ENCODE data around the gene PTPN4.

The PTPN4 gene

DNA sequence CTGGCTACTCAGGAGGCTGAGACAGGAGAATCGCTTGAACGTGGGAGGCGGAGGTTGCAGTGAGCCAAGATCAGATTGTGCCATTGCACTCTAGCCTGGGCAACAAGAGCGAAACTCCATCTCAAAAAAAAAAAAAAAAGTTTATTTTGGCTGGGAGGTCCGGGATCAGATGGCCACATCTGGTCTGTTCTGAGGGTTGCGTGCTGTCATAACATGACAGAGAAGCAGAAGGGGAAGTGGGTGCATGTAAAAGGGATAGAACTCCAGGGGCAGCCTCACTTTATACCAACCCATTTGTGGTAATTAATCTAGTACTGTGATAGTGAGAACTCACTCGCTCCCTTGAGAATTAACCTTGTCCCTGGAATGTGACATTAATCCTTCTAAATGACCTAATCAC is 101.2 kb downstream of the PTPN4 start:
- no peak for DNase-seq

DNA sequence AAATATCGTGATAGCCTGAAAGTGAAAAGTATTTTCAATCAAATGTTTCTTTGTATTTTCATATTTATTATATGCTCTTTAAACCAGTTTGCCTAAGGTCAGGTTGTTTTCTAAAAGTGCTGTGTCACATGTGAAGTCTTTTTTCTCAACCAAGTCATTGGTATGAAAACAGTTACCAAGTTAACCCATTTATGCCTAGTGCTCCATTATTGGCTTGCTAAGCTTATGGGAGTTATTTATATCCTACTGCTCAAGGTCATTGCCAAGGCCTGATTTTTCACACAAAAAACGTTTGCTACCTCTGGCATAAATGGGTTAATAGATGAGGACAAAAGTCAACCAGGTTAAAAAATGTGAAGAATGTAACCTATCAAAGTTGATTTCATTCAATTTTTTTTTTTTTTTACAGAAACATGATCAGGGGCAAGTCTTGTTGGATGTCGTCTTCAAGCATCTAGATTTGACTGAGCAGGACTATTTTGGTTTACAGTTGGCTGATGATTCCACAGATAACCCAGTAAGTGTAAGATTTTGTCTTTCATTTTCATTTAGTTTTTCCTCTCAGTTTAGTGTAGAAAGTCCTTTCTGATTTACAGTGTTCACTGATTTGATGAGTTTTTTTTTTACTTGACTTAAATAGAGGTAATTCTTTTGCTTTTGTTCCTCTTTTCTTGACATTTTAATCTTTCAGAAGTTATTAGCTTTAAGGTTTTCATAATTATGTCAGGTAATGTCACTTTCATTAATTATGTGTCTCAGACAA is 102.6 kb downstream of the PTPN4 start:
- DNase-seq, result no peak

DNA sequence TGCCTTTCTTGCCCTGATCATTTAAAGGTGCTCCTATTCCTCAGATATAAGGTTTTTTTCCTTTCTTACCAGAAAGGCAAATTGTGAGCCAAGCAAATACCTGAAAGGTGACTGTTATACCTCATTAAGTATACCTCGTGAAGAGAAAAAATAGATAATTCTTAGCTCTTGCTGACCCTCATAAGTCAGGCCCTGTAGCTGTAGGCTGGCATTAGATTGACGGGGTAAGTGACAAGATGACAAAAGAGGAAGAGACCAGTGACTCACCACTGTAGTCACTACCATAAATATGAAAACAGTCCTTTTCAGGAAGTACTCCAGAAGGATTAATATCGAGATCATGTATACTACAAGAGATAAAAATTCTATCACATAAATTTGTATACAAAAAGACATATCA is 104.6 kb downstream of the PTPN4 start:
- no peak for DNase-seq

DNA sequence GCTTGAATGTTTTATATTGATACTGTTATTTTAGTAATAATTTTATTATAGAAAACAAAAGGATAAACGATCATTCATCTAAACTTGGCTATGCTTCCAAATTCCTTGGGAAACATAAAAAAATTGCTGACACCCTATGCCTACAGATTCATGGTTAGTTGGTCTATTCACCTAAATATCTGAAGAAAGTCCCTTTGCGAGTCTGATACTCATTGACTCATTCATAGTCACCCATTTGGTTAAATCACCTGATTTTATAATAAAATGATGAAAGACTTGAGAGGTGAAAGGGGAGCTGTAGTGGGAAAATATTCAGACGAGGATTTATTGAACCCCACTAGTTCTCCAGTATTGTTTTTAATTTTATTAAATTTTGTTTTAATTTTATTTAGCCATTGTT is 112.0 kb downstream of the PTPN4 start:
- DNase-seq, result no peak

DNA sequence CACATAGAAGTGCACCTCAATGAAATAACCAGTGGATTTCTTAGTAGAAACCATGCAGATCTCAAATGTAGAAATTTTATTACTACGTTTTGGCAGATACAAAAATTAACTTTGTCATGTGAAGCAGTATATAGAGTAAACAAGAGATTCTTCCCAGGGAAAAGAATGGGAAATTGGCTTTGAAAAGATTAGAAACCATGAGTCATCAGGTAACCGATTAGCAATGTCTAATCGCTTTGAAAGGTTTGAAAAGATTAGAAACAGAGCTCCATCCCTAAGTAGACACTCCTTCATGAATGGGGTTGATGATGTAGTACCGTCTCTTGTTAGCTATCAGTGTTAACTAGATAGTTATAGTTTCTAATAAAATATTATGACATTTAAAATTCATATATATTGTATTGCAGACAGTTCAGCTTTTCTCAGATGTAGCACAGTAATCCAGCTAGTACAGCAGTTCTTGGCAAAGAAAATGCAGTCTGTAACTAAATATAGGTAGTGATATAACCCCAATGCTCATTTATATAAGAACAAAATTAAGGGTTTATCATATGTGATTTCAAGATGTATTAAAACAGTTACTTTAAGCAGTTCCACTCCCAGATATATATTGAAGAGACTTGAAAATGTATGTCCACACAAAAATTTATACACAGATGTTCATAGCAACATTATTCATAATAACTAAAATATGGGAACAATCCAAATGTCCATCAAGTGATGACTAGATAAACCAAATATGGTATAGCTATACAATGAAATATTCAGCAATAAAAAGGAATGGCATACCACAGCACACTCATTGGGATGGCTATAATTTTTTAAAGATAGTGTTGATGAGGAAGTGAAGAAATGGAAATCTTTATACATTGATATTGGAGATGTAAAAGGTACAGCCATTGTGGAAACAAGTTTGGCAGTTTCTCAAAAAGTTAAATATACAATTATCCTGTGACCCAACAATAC is 113.9 kb downstream of the PTPN4 start:
- no peak for DNase-seq

DNA sequence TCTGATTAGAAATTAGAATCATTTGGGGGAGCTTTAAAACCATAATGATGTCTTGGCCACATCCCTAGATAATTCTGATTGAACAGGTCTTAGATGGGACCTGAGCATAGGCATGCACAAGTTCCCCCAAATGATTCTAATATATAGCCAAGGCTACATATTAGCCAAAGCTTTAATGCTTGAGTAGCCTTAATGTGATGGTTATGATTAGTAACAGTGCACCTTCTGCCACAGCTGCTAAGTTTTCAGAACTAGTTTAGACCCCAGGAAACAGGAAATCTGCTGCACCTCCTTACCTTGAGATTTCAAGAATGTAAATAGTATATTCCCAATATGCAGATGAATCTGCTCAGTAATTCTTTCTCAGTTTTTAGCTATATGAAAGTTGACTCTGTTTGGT is 119.8 kb downstream of the PTPN4 start:
- no peak for DNase-seq

DNA sequence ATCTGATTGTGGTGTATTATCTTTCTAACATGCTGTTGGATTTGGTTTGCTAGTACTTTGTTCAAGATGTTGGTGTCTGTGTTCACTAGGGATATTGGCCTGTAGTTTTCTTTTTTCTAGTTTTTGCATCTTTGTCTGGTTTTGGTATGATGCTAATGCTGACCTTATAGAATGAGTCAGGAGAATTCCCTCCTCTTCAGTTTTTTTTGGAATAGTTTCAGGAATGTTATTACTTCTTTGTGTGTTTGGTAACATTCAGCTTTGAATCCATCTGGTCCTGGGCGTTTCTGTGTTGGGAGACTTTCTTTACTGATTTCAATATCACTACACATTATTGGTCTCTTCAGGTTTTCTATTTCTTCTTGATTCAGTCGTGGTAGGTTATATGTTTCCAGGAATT is 129.0 kb downstream of the PTPN4 start:
- DNase-seq, result no peak

DNA sequence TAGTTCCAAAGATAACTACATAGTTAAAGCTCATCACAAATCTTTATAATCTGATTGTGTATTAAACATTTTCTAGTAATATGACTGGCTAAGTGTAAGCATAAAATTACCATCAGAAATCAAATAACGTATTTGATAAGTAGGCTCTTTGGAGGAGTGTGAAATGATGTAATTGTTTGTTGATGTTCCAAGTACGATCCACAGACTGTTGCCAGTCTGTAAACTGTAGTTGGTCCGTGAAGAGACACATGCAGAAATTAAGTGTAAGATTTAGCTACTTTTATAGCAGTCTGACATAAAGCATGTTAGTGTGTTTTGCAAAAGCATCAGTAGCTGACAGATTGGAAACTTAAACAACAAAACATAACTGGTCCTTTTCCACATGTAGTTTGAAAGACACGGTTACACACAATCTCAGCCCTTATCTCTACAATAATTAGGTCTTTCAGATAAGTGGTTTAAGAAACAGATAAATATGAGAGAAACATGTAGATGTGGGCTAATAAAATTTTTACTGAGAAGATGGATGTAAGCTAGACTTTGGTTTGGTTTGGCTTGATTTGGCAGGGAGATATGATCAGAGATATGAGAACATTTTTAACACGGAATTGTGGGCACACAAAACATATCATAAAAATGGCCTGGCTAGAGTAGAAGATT is 138.1 kb downstream of the PTPN4 start:
- no peak for DNase-seq

DNA sequence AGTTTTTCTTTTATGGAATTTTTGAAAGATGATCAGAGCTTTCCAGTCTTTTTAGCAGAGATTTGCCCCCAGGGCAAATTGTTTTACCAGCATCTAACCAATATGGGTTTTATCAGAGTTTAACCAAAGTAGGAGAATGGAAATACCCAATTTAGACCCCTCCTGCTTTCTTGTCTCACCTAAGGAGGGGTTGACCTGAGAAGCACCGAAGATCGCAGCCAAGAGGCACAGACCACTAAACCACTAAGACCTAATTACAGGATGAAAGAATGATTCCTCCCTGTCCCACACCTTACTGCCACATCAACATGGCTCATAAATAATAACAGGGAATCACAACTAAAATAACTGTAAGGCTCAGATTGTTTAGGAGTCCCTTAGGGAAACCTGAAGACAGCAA is 141.3 kb downstream of the PTPN4 start:
- no peak for DNase-seq

DNA sequence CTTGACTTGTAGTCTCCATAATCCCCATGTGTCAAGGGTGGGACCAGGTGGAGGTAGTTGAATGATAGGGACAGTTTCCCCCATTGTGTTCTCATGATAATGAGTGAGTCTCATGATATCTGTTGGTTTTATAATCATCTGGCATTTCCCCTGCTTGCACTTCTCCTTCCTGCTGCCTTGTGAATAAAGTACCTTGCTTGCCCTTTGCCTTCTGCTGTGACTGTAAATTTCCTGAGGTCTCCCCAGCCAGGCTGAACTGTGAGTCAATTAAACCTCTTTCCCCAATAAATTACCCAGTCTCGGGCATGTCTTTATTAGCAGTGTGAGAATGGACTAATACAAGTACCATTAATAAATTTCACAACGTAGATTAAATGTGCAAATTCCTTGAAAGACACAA is 150.8 kb downstream of the PTPN4 start:
- DNase-seq, result no peak

DNA sequence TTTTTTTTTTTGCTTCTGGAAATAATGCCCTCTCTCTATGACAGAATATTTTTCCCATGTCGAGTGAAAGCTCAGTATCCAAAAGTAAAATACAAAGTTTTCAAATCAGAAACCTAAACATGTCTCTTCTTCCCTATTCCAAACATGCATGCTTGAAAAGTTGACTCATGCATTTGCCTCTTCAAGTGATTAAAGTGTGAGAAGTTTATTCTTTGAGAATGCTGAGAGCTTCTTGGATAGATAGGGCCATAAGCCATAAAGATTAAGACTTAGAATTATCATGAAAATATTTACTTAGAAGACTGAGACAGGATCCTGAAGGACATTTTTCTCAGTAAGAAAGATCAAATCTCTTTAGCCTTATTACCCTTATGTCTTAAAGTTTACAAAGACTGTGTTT is 154.5 kb downstream of the PTPN4 start:
- DNase-seq, result no peak

DNA sequence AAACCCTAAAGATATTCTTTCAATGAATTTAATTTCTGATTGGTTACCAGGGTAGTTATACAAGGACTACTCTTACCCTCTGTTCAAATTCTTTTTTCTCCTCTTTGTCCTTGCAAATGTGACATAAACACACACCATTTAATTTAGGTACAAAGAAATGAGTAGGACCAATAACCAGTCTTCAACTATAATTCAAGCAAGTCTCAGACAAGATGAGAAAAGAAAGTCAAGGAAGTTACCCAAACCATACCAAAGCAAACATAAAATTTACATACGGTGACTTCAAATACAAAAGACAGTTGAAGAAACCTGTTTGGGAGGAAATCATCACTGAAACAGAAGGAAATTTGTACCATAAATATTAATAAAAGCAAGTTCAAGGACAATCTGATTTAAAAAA is 162.1 kb downstream of the PTPN4 start:
- no peak for DNase-seq

DNA sequence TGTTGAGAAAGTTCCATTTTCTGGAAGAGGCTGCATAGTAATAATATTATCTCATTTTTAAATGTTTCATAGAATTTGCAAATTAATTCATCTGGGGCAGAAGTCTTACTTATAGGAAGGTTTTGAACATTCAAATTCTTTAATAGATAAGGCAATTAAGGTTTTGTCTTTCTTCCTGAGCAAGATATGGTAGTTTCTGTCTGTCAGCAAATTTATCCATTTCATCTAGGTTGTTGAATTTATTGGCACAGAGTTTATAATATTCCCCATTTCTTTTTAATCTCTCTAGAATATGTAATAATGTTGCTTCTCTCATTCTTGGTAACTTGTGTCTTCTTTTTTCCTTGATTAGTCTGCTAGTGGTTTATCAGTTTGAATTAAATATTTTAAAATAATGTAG is 163.0 kb downstream of the PTPN4 start:
- DNase-seq, result no peak

DNA sequence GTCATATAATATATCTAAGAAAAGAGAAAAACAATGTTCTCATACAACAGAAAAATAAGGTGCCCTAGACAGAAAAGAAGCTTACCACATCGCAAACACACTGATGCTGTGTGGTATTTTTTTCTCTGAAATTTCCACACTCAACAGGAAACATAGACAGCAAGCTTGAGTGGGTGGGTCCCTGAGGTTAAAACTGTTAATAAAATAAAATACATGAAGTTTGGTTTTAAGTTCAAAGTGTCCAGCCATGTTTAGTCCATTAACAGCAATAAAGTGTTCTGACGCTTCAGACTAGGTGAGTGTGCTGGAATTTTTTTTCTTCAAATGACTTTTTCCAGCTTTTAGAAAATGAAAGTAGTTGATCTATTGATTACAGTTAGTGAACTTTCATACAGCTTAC is 169.8 kb downstream of the PTPN4 start:
- no peak for DNase-seq

DNA sequence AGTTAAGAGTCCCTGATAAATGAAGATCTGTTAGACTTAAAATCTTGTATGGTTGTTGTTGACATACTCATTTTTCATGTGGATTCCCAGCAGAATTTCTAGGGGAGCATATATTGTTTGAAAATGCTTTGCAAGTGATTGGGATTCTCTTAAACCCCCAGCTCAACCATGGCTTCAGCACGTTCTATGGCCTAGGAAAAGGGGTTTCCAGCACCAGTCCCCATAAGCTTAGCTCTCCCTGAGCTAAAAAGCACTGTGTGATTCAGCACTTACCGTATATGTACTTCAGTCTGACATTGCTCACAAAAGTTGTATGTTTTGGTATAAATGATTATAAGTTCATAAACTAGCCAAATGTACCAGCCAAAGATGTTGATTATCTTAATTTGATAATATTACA is 173.1 kb downstream of the PTPN4 start:
- DNase-seq, result no peak

DNA sequence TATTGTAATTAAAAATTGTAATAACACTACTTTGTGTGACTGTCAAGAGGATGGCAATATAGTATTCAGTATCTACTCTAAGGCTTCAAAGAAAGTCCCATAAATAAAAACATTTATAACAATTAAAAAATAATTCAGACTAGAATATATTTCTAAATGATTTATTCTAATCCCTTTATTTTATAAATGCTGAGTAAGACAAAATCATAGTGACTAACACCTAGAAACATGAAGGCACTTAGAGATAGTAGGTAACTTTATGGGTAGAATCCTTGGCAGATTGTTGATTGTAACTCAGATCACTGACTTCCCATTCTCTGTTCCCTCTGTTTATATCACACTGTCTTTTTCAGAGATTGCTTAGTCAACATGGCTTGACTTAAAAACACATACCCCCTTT is 174.6 kb downstream of the PTPN4 start:
- no peak for DNase-seq

DNA sequence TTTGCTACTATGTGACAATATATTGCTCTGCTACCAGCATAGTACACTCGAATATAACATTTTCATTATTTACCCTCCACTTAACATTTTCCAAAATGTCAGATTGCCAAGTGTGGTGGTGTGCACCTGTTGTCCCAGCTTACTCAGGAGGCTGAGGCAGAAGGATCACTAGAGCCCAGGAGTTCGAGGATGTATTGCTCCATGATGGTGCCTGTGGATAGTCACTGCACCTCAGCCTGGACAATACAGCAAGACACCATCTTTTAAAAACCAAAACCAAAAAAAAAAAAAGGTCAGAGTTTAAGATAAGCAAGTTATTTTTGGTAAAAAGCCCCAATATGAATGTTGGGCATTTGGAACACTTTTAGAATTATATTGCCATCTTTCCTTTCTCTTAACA is 178.0 kb downstream of the PTPN4 start:
- DNase-seq, result no peak

DNA sequence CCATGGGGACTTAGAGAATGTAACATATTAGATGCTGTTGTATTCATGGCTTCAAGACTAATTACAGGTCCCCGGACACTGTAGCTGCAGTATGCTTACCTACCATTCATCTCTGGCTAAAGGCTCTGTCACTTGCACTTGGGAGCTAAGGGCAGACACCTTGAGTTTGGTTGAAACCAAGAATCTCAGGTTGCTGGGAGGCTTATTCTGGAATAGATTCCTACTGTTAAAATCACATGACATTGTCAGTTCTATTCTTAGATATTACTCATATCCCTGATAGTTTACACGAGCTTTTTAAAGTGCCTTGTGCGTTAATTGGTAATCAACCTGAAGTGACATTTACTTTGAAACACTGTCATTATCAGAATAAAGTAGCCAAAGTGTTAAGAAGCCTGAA is 180.2 kb downstream of the PTPN4 start:
- DNase-seq, result no peak

DNA sequence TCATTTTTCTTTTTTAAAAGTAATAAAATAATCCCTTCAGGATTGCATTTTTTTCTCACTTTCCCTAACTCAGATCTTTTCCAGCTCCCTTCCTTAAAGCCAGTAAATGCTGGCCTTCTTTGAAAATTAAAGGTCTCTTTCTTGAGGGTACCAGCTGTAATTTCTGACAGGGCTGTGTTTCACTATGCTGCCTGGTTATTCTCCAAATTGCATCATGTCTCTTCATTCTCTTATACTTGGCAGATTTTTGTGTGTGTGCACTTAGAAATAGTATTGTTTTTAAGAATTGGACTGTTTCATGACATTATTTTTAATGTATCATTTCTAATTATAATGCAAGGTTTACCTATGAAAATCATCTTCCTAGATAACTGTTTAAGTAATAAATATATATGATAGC is 181.1 kb downstream of the PTPN4 start:
- DNase-seq, result no peak

DNA sequence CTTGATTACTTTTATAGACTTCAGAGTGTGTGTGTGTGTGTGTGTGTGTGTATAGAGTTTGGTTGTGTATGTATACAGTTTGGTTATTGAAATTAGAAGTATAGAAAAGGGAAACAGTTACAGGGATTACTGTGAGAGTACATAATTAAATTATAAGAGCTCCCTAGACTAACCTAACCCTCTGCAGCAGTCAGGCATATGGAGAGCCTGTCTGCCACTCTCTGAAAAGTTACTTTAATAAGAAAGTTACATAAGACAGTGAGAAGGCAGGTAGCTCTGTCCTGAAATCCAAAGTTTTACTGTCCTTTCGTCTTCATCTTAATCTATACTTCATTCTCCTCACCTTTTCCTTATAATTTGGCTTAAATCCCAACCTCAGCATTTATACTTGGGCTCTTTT is 181.7 kb downstream of the PTPN4 start:
- no peak for DNase-seq

DNA sequence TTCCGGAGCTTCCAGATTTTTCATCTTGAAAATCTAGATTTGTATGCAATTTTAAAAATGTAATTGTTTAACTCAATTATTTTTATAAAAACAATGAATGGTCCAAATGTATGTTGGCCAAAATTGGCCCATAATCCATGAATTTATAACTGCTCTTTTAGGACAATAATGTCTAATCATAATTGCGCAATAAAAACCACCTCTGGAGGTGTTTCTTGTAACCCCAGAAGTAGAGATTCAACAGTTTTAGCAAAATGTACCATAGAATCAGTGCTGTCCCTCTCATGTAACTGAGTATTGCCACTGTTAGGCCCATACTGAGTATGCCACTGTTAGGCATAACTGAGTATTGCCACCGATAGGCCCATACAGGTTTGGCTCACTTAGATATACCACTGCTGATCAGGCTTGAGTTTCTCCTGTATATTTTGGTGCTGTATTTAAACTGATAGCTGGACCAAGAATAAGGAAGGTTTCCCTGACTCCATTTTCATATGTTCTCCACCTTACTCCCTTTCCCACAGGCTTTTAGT is 182.3 kb downstream of the PTPN4 start:
- DNase-seq, result no peak

DNA sequence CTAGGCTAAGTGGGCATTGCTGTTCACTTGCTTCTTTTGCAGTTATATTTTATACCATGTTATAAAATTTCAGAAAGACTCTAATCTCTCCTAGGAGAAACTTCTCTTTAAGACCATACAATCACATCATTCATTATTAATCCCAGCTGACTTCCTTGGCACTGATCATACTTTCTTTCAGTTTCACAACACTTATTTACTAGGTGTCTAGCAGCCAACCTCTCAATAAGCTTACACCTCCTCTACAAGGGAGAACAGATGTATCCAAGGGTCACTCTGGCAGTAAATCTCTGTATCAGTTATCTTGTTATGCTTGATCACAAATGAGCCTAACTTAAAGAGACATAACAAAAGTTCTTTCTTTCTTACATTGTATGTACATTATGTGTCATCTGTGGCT is 183.3 kb downstream of the PTPN4 start:
- no peak for DNase-seq

DNA sequence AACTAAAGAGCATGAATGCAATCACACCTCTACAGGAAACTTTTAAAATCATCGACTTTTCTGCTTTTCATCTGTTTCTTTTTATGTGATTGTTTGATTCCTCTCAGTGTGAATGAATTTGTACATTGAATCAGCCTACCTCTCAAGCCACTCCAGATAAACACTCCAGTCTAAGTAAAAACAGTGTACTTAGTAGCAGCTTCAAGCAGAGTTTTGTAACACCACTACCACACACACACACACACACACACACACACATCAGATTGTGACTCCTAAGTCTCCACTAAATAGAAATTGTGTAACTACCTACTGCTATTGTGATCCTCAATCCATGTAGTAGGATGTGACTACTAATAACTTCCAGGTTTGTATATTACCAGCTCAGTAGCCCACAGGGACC is 187.8 kb downstream of the PTPN4 start:
- DNase-seq, result no peak

DNA sequence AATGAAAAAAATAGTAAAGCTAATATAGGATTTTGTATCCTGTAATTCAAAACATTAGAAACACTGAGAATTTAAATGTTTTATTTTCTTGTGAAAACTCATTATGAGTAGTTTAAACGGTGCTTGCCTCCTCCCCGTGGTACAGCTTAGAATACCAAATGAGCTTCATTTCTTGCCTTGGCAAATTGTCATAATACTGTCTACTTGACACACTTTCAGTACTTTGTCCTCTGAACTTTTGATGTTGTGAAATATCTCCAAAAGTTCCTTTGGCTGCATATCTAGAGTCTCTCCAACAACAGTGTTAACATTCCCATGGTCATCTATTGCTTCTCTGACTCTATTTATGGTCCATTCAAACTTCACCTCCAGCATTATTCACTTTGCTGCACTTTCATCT is 191.2 kb downstream of the PTPN4 start:
- DNase-seq, result no peak

All from NCI-H2171 (cell line).